HCT116 (cell line): ENCODE measurements around the gene STPG2. TPM values are rescaled to one million over a fixed set of nuclear protein-coding genes. Genes with fewer than 3 reads are reported as not detected.

Experiments used
- ATAC-seq: fragments of 200-7000 bp; cut with Tn5 transposase; 2 replicates; pipeline ENCODE4 v1.9.1; 2020; ENCODE audit warnings: mild to moderate bottlenecking, moderate library complexity
- BruUV-seq: library from RNA; stranded (reverse); fragments of 400-500 nt; replicated peaks from 2 replicates; lab custom pipeline; 2021; lab: Mats Ljungman, UMichigan
- CTCF ChIA-PET: fragments of 300-600 bp; sonication (Branson Sonifier 250); formaldehyde crosslinking; loops from one replicate; lab custom pipeline; 2021; ENCODE audit warnings: antibody characterized with exemption; lab: Charles Lee
- POLR2A ChIA-PET: fragments of 300-600, 350-600 bp; sonication (Branson Sonifier 250); formaldehyde crosslinking; loops from one replicate; lab custom pipeline; 2021; ENCODE audit warnings: antibody characterized with exemption; lab: Charles Lee
- RAD21 ChIA-PET, 2 experiments: fragments of 300-600 bp; sonication (Branson Sonifier 250); formaldehyde crosslinking; loops; one replicate each; lab custom pipeline; 2023; ENCODE audit warnings: low total read pairs in 2 of 2; ENCODE audit not compliant: uncharacterized antibody in 2 of 2, unreplicated experiment in 2 of 2, low non-redundant PET in 1 of 2; lab: Charles Lee
- DNase-seq: peaks from one replicate; pipeline ENCODE4 v3.0.0-alpha.2; 2010; ENCODE audit warnings: low read depth, low spot score
- H2AFZ ChIP-seq: fragments of 200-600 bp; shearing (Covaris generic), sonication (generic); 2 replicates; pipeline ENCODE4 v1.6.1; 2017; ENCODE audit warnings: low read depth, mixed run types, mixed read lengths, antibody characterized with exemption, low read length; ENCODE audit not compliant: poor library complexity, severe bottlenecking
- H3K27ac ChIP-seq: 2 replicates; pipeline ENCODE4 v1.5.1; 2012; ENCODE audit warnings: low read depth, low read length
- H3K27me3 ChIP-seq: fragments of 200-600 bp; sonication (generic); 2 replicates; pipeline ENCODE4 v1.6.1; 2016; ENCODE audit warnings: mixed run types, low read length, mixed read lengths; ENCODE audit not compliant: insufficient read depth
- H3K36me3 ChIP-seq, 2 experiments: fragments of 200-500 bp in 1 of 2; fragments of 200-600 bp in 1 of 2; sonication (Bioruptor generic) in 1 of 2; sonication (generic) in 1 of 2; 2 replicates each; pipeline versions ENCODE4 v1.5.1 to v1.6.1; 2014 to 2016; ENCODE audit warnings: low read length in 2 of 2, inconsistent platforms in 1 of 2, mixed read lengths in 1 of 2, mixed run types in 1 of 2; ENCODE audit not compliant: insufficient read depth in 2 of 2, control insufficient read depth in 1 of 2
- H3K4me1 ChIP-seq, 2 experiments: fragments of 200-600 bp in 1 of 2; sonication (generic) in 1 of 2; 2 replicates each; pipeline versions ENCODE4 v1.5.1 to v1.6.1; 2012 to 2017; ENCODE audit warnings: low read length in 2 of 2, inconsistent platforms in 1 of 2, mild to moderate bottlenecking in 1 of 2, mixed read lengths in 1 of 2, mixed run types in 1 of 2, moderate library complexity in 1 of 2; ENCODE audit not compliant: insufficient read depth in 2 of 2, control insufficient read depth in 1 of 2
- H3K4me2 ChIP-seq: fragments of 200-600 bp; sonication (generic); 2 replicates; pipeline ENCODE4 v1.6.1; 2017; ENCODE audit warnings: mixed run types, low read length, mixed read lengths
- H3K4me3 ChIP-seq, 2 experiments: fragments of 200-600 bp in 1 of 2; sonication (generic) in 1 of 2; replicated peaks in 1 of 2; 2 replicates each; pipeline ENCODE4 v1.5.1; 2011 to 2016; ENCODE audit warnings: low read length in 2 of 2, control low read depth in 1 of 2, low read depth in 1 of 2, mild to moderate bottlenecking in 1 of 2, mixed read lengths in 1 of 2, mixed run types in 1 of 2
- H3K79me2 ChIP-seq: fragments of 200-600 bp; sonication (generic); 2 replicates; pipeline ENCODE4 v1.6.1; 2017; ENCODE audit warnings: mild to moderate bottlenecking, mixed run types, low read length, moderate library complexity, mixed read lengths; ENCODE audit not compliant: insufficient read depth
- H3K9ac ChIP-seq: fragments of 200-600 bp; sonication (generic); 2 replicates; pipeline ENCODE4 v1.6.1; 2016; ENCODE audit warnings: low read length, mixed read lengths
- H3K9me2 ChIP-seq: fragments of 200-600 bp; sonication (generic), shearing (Covaris generic); 2 replicates; pipeline ENCODE4 v1.6.1; 2017; ENCODE audit warnings: mixed run types, mild to moderate bottlenecking, moderate library complexity; ENCODE audit not compliant: insufficient read depth
- H3K9me3 ChIP-seq, 2 experiments: fragments of 200-500 bp in 1 of 2; fragments of 200-600 bp in 1 of 2; sonication (Bioruptor generic) in 1 of 2; sonication (generic) in 1 of 2; 2 replicates each; pipeline ENCODE4 v1.6.1; 2014 to 2017; ENCODE audit warnings: low read length in 2 of 2, mixed read lengths in 2 of 2, inconsistent platforms in 1 of 2, low read depth in 1 of 2, mild to moderate bottlenecking in 1 of 2, mixed run types in 1 of 2, moderate library complexity in 1 of 2; ENCODE audit not compliant: control insufficient read depth in 1 of 2, insufficient read depth in 1 of 2
- H4K20me1 ChIP-seq: fragments of 200-600 bp; sonication (generic), shearing (Covaris generic); 2 replicates; pipeline ENCODE4 v1.6.1; 2017; ENCODE audit warnings: mixed run types, mild to moderate bottlenecking, moderate library complexity; ENCODE audit not compliant: insufficient read depth
- ATF3 ChIP-seq: IDR thresholded peaks from 2 replicates; pipeline ENCODE4 v1.6.1; 2012
- CEBPB ChIP-seq: IDR thresholded peaks from 2 replicates; pipeline ENCODE4 v1.6.1; 2012; ENCODE audit warnings: low read depth
- EZH2 ChIP-seq: fragments of 200-600 bp; sonication (generic); IDR thresholded peaks from 2 replicates; pipeline ENCODE4 v1.6.1; 2017; ENCODE audit warnings: antibody characterized with exemption, mixed run types
- FOSL1 ChIP-seq: IDR thresholded peaks from 2 replicates; pipeline ENCODE4 v1.6.1; 2012; ENCODE audit warnings: low read depth
- JUND ChIP-seq: IDR thresholded peaks from 2 replicates; pipeline ENCODE4 v1.6.1; 2012
- POLR2A ChIP-seq: IDR thresholded peaks from 2 replicates; pipeline ENCODE4 v1.7.0; 2011; ENCODE audit warnings: borderline replicate concordance; ENCODE audit not compliant: insufficient read depth, insufficient read length; ENCODE audit errors: extremely low read depth
- SIN3A ChIP-seq: IDR thresholded peaks from 2 replicates; pipeline ENCODE4 v1.6.1; 2012; ENCODE audit warnings: low read depth
- SP1 ChIP-seq: IDR thresholded peaks from 2 replicates; pipeline ENCODE4 v1.6.1; 2012; ENCODE audit warnings: low read depth
- SRF ChIP-seq: IDR thresholded peaks from 2 replicates; pipeline ENCODE4 v1.6.1; 2012; ENCODE audit warnings: low read depth
- ZNF274 ChIP-seq: fragments of 200-500 bp; sonication (Bioruptor generic); IDR thresholded peaks from 2 replicates; pipeline ENCODE4 v1.6.1; 2014; ENCODE audit warnings: mild to moderate bottlenecking, low read depth, low read length, inconsistent platforms
- intact Hi-C: fragments of 100-400 bp; cut with micrococcal nuclease; formaldehyde crosslinking; loops from 2 replicates; pipeline ENCODE4 v1.10.0; 2022
- total RNA-seq: library from RNA; stranded (reverse); gene quantifications from one replicate; pipeline ENCODE4 v1.2.1, GENCODE V29; 2021; ENCODE audit not compliant: unreplicated experiment
- TF ChIP-seq, protein P1 (sequence below): IDR thresholded peaks from 2 replicates; pipeline ENCODE4 v1.6.1; 2011; ENCODE audit warnings: mild to moderate bottlenecking, low read length, moderate library complexity; ENCODE audit not compliant: insufficient replicate concordance; ENCODE audit errors: extremely low read depth

The STPG2 gene
- total RNA-seq, 1 experiment from 2014 or later, result not detected

- intact Hi-C loops, result no loop called here
- H3K9ac ChIP-seq, result no peak overlapping the region
- CTCF ChIA-PET, result no interaction called here
- no peaks in the 10 kb centered on the region for H3K4me1 ChIP-seq
- no peaks in the 10 kb centered on the region for H3K9me2 ChIP-seq
- peaks cover 0 to 3% of the 10 kb centered on the region in 2 experiments; a peak in 1 of 4 replicates for H3K9me3 ChIP-seq
- no peaks in the 10 kb centered on the region for H3K36me3 ChIP-seq
- no peak overlapping the region for H3K27ac ChIP-seq
- no peaks in the 10 kb centered on the region for H4K20me1 ChIP-seq
- no peak for TF ChIP-seq ATF3
- no peak for TF ChIP-seq SP1
- TF ChIP-seq CEBPB, result no peak
- no peak for TF ChIP-seq FOSL1
- no peak for TF ChIP-seq EZH2
- no peak for TF ChIP-seq SRF
- no peak for TF ChIP-seq ZNF274
- no peak for TF ChIP-seq JUND
- TF ChIP-seq SIN3A, result no peak
- TF ChIP-seq, protein P1, sequence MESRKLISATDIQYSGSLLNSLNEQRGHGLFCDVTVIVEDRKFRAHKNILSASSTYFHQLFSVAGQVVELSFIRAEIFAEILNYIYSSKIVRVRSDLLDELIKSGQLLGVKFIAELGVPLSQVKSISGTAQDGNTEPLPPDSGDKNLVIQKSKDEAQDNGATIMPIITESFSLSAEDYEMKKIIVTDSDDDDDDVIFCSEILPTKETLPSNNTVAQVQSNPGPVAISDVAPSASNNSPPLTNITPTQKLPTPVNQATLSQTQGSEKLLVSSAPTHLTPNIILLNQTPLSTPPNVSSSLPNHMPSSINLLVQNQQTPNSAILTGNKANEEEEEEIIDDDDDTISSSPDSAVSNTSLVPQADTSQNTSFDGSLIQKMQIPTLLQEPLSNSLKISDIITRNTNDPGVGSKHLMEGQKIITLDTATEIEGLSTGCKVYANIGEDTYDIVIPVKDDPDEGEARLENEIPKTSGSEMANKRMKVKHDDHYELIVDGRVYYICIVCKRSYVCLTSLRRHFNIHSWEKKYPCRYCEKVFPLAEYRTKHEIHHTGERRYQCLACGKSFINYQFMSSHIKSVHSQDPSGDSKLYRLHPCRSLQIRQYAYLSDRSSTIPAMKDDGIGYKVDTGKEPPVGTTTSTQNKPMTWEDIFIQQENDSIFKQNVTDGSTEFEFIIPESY, result no peak
- no peak for TF ChIP-seq POLR2A
- RAD21 ChIA-PET, result no interaction called here
- no peaks in the 10 kb centered on the region for H3K27me3 ChIP-seq
- DNase-seq (no peak), ATAC-seq (no peak)
- H2AFZ ChIP-seq, result no peak overlapping the region
- no peak overlapping the region for H3K4me3 ChIP-seq
- POLR2A ChIA-PET, result no interaction called here
- no TSS peak for BruUV-seq
- H3K79me2 ChIP-seq, result no peaks in the 10 kb centered on the region
- no peak overlapping the region for H3K4me2 ChIP-seq
These were observed 152.9 kb downstream of the STPG2 start for GRCh38 chr4:97990409-97990808.
